ENCODE measurements around the gene MNAT1.
"Not testable (repeated sequence)": the region's sequence is repeated elsewhere in the genome, so short reads cannot be mapped to it uniquely, and the experiment has no call there.

The MNAT1 gene

GRCh38 chr14:60890636-60891035 lies 156.1 kb downstream of the MNAT1 start:
- not testable (repeated sequence) for DNase-seq

GRCh38 chr14:60893911-60894310 lies 159.3 kb downstream of the MNAT1 start:
- DNase-seq = no peak

- DNase-seq = no peak
Measured at GRCh38 chr14:60904381-60904780, 169.8 kb downstream of the MNAT1 start.

GRCh38 chr14:60905923-60906322 lies 171.4 kb downstream of the MNAT1 start:
- DNase-seq = no peak

GRCh38 chr14:60915781-60916180 lies 181.2 kb downstream of the MNAT1 start:
- no peak for DNase-seq

GRCh38 chr14:60922050-60922449 lies 187.5 kb downstream of the MNAT1 start:
- DNase-seq = no peak

GRCh38 chr14:60925286-60925685 lies 190.7 kb downstream of the MNAT1 start:
- DNase-seq = no peak

GRCh38 chr14:60926002-60926401 lies 191.4 kb downstream of the MNAT1 start:
- DNase-seq = no peak

- DNase-seq = peak; percentile 67
Measured at GRCh38 chr14:60931218-60931617, 196.7 kb downstream of the MNAT1 start.

GRCh38 chr14:60933920-60934655 lies 199.5 kb downstream of the MNAT1 start:
- no peak for DNase-seq

GRCh38 chr14:60935319-60935718 lies 200.8 kb downstream of the MNAT1 start:
- DNase-seq = no peak

GRCh38 chr14:60943637-60944032 lies 209.1 kb downstream of the MNAT1 start:
- no peak for DNase-seq

GRCh38 chr14:60944204-60944603 lies 209.6 kb downstream of the MNAT1 start:
- DNase-seq = no peak

- no peak for DNase-seq
Measured at GRCh38 chr14:60945984-60946383, 211.4 kb downstream of the MNAT1 start.

GRCh38 chr14:60946773-60947172 lies 212.2 kb downstream of the MNAT1 start:
- DNase-seq = no peak

- DNase-seq = peak; percentile 22
Measured at GRCh38 chr14:60951776-60952435, 217.3 kb downstream of the MNAT1 start.

- no peak for DNase-seq
Measured at GRCh38 chr14:60956202-60956601, 221.6 kb downstream of the MNAT1 start.

- no peak for DNase-seq
Measured at GRCh38 chr14:60956632-60957031, 222.1 kb downstream of the MNAT1 start.

- DNase-seq = no peak
Measured at GRCh38 chr14:60958146-60958545, 223.6 kb downstream of the MNAT1 start.

- no peak for DNase-seq
Measured at GRCh38 chr14:60963761-60964160, 229.2 kb downstream of the MNAT1 start.

GRCh38 chr14:60964904-60965303 lies 230.3 kb downstream of the MNAT1 start:
- DNase-seq = no peak

GRCh38 chr14:60965402-60965801 lies 230.8 kb downstream of the MNAT1 start:
- DNase-seq = no peak

GRCh38 chr14:60968099-60968498 lies 233.5 kb downstream of the MNAT1 start:
- DNase-seq = no peak

- no peak for DNase-seq
Measured at GRCh38 chr14:60968671-60969070, 234.1 kb downstream of the MNAT1 start.

GRCh38 chr14:60970146-60970545 lies 235.6 kb downstream of the MNAT1 start:
- no peak for DNase-seq

Measured in femur (tissue), 1 donor.